Calu3 (cell line): ENCODE results near the gene FMNL3. TPM values are rescaled to one million over a fixed set of nuclear protein-coding genes. Genes with fewer than 3 reads are reported as not detected.

Experiments
- BruUV-seq: library from RNA; stranded (reverse); fragments of 400-500 nt; replicated peaks from 2 replicates; lab custom pipeline; 2021; lab: Mats Ljungman, UMichigan
- CTCF ChIA-PET: fragments of 300-600 bp; sonication (Branson Sonifier 250); formaldehyde crosslinking; loops from one replicate; lab custom pipeline; 2022; ENCODE audit warnings: antibody characterized with exemption; lab: Charles Lee
- DNase-seq: peaks from one replicate; pipeline ENCODE4 v3.0.0; 2022
- H3K27ac Mint-ChIP-seq: one replicate; pipeline ENCODE4 v1.8.0; 2022; ENCODE audit warnings: mixed read lengths; ENCODE audit not compliant: unreplicated experiment
- H3K27me3 Mint-ChIP-seq: one replicate; pipeline ENCODE4 v1.8.0; 2022; ENCODE audit warnings: mixed read lengths; ENCODE audit not compliant: unreplicated experiment
- H3K36me3 Mint-ChIP-seq: one replicate; pipeline ENCODE4 v1.8.0; 2022; ENCODE audit warnings: mild to moderate bottlenecking, moderate library complexity, mixed read lengths; ENCODE audit not compliant: insufficient read depth, unreplicated experiment
- H3K4me1 Mint-ChIP-seq: one replicate; pipeline ENCODE4 v1.8.0; 2022; ENCODE audit warnings: mild to moderate bottlenecking, low read depth, mixed read lengths; ENCODE audit not compliant: unreplicated experiment
- H3K4me3 Mint-ChIP-seq: one replicate; pipeline ENCODE4 v1.8.0; 2022; ENCODE audit warnings: mild to moderate bottlenecking, low read depth, moderate library complexity, mixed read lengths; ENCODE audit not compliant: unreplicated experiment
- H3K9me3 Mint-ChIP-seq: one replicate; pipeline ENCODE4 v1.8.0; 2022; ENCODE audit warnings: low read depth, mixed read lengths; ENCODE audit not compliant: unreplicated experiment
- intact Hi-C: fragments of 100-400 bp; cut with micrococcal nuclease; formaldehyde crosslinking; loops from one replicate; pipeline ENCODE4 v1.10.0; 2022; ENCODE audit not compliant: unreplicated experiment
- total RNA-seq: library from RNA; stranded (reverse); gene quantifications from 2 replicates; pipeline ENCODE4 v1.2.3, GENCODE V29; 2022
- TF ChIP-seq, protein P1 (sequence below): fragments of 200-600 bp; IDR thresholded peaks from one replicate; pipeline ENCODE4 v1.8.0; 2022; ENCODE audit warnings: antibody characterized with exemption; ENCODE audit not compliant: unreplicated experiment

Gene FMNL3
- total RNA-seq, 1 experiment from 2014 or later, result 4.4 TPM

DNA sequence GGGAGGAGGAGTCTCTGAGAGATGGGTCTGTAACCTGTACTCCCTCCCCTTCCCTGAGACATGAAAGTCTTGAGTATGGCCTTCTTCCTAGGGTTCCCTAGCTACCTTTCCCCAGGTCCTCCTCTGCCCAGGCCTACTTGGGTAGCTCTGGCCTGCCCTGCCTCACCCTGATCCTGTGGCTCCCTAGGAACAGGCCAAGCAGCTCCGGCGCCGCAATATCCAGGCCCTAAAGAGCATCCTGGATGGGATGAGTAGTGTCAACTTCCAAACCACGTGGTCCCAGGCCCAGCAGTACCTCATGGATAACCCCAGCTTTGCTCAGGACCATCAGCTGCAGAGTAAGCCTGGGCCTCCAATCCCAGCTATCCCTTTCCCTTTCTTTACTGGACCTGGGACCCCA is 71.5 kb downstream of the FMNL3 start:
- Mint-ChIP-seq H3K9me3 (no peaks in the 10 kb centered on the region), H3K4me1 (no peaks in the 10 kb centered on the region), H3K4me3 (no peak overlapping the region), H3K36me3 (peaks cover 5% of the 10 kb centered on the region), H3K27ac (no peak overlapping the region), H3K27me3 (no peaks in the 10 kb centered on the region)
- intact Hi-C loops, result no loop called here
- CTCF ChIA-PET, result interaction anchor here (1.1 kb wide), 1 partner anchor 68 kb away, joined by 3 read pairs; no protein-coding TSS in a partner anchor
- no TSS peak for BruUV-seq
- TF ChIP-seq, protein P1, sequence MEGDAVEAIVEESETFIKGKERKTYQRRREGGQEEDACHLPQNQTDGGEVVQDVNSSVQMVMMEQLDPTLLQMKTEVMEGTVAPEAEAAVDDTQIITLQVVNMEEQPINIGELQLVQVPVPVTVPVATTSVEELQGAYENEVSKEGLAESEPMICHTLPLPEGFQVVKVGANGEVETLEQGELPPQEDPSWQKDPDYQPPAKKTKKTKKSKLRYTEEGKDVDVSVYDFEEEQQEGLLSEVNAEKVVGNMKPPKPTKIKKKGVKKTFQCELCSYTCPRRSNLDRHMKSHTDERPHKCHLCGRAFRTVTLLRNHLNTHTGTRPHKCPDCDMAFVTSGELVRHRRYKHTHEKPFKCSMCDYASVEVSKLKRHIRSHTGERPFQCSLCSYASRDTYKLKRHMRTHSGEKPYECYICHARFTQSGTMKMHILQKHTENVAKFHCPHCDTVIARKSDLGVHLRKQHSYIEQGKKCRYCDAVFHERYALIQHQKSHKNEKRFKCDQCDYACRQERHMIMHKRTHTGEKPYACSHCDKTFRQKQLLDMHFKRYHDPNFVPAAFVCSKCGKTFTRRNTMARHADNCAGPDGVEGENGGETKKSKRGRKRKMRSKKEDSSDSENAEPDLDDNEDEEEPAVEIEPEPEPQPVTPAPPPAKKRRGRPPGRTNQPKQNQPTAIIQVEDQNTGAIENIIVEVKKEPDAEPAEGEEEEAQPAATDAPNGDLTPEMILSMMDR, result no peak
- DNase-seq, result no peak

DNA sequence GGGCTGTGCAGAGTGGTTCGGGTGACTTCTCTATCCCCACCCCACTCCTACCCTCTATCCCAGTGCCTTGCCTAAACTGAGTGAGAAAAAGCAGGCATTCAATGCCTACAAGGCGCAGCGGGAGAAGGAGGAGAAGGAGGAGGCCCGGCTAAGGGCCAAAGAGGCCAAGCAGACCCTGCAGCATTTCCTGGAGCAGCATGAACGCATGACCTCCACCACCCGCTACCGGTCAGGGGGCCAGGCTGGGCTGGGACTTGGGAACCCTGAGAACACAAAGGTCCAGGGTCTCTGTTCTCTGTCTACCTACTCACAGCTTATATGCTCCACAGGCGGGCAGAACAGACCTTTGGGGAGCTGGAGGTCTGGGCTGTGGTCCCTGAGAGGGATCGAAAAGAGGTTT is 72.2 kb downstream of the FMNL3 start:
- intact Hi-C loops, result no loop called here
- H3K4me1 Mint-ChIP-seq, result no peaks in the 10 kb centered on the region
- H3K9me3 Mint-ChIP-seq, result no peaks in the 10 kb centered on the region
- CTCF ChIA-PET, result interaction anchor here (1.1 kb wide), 1 partner anchor 69 kb away, joined by 3 read pairs; no protein-coding TSS in a partner anchor
- H3K27me3 Mint-ChIP-seq, result no peaks in the 10 kb centered on the region
- no TSS peak for BruUV-seq
- TF ChIP-seq, protein P1, result no peak
- H3K36me3 Mint-ChIP-seq, result peaks cover 5% of the 10 kb centered on the region
- no peak for DNase-seq
- H3K27ac Mint-ChIP-seq, result no peak overlapping the region
- no peak overlapping the region for H3K4me3 Mint-ChIP-seq

DNA sequence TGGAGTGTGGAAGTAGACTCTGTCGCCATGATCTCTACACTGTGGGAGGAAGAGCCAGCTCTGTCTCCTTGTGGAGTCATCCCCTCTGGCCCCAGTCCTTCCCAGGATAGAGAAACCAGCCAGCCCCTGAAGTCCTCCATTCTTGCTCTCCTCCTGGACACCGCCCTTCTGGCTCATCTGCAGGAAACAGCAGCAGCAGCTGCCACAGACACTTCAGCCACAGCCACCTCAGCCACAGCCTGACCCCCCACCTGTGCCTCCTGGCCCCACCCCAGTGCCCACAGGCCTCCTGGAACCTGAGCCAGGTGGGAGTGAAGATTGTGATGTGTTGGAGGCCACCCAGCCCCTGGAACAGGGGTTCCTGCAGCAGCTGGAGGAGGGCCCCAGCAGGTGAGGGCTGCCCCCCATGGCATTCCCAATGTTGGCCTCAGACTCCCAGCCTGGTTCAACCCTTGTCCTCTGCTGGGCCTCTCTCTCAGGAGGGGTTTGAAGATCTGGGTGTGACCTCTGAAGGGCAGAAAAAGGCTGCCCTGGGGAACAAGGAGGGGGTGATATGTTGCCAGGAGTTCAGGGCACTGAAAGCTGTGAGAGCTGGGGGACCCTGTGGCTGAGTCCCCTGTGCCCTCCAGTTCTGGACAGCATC is 73.4 kb downstream of the FMNL3 start:
- CTCF ChIA-PET, result interaction anchor here (0.7 kb wide), 1 partner anchor 186 kb away, joined by 3 read pairs; no protein-coding TSS in a partner anchor
- intact Hi-C loops, result no loop called here
- H3K27ac Mint-ChIP-seq, result no peak overlapping the region
- no peaks in the 10 kb centered on the region for H3K4me1 Mint-ChIP-seq
- TF ChIP-seq, protein P1, result no peak
- no peaks in the 10 kb centered on the region for H3K9me3 Mint-ChIP-seq
- H3K4me3 Mint-ChIP-seq, result no peak overlapping the region
- no peak for DNase-seq
- no peaks in the 10 kb centered on the region for H3K27me3 Mint-ChIP-seq
- H3K36me3 Mint-ChIP-seq, result peaks cover 5% of the 10 kb centered on the region
- BruUV-seq, result no TSS peak

DNA sequence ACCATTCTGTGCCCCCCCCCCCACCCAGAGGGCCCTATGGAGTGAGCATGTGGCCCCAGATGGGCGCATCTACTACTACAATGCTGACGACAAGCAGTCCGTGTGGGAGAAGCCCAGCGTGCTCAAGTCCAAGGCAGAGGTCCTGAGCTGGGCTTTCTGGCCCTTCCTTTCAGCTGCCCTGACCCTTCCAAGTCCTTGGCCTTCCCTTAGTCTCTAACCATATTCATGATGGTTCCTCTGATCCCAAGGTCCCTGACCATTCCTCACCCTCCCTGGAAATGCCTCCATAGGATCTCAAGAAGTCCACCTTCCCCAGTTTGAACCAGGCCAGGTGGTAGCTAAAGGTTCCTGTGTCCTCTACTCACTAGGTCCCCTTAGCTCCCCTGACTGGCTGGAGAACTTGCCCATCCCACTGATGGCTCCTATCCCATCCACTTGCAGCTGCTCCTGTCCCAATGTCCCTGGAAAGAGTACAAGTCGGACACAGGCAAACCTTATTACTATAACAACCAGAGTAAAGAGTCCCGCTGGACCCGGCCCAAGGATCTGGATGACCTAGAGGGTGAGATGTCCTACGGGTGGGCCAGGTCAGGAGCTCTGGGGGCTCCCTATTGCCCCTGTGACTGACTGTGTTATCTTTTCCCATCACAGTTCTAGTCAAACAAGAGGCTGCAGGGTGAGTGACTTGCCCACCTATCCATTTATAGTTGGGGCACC is 74.1 kb downstream of the FMNL3 start:
- intact Hi-C loops, result no loop called here
- BruUV-seq, result no TSS peak
- Mint-ChIP-seq H3K4me3 (no peak overlapping the region), H3K27me3 (no peaks in the 10 kb centered on the region), H3K9me3 (no peaks in the 10 kb centered on the region), H3K27ac (no peak overlapping the region), H3K36me3 (peaks cover 5% of the 10 kb centered on the region), H3K4me1 (no peaks in the 10 kb centered on the region)
- CTCF ChIA-PET, result interaction anchor here (0.7 kb wide), 1 partner anchor 187 kb away, joined by 3 read pairs; no protein-coding TSS in a partner anchor
- no peak for DNase-seq
- TF ChIP-seq, protein P1, result no peak
